A549 (cell line): ENCODE results near the gene DNHD1.

Experiments used
- CEBPB ChIP-seq, 2 experiments: fragments of >200 bp in 1 of 2; sonication (Bioruptor Twin) in 1 of 2; formaldehyde crosslinking in 1 of 2; IDR thresholded peaks; 2 replicates each; pipeline ENCODE4 v1.6.1; 2012 to 2016
- HDAC2 ChIP-seq: fragments of 200-600 bp; sonication (generic); IDR thresholded peaks from 2 replicates; pipeline ENCODE4 v1.6.1; 2016
- KDM1A ChIP-seq: fragments of 200-600 bp; sonication (generic); IDR thresholded peaks from 2 replicates; pipeline ENCODE4 v1.6.1; 2016; ENCODE audit warnings: low read depth, mild to moderate bottlenecking
- MAZ ChIP-seq: fragments of 150-350 bp; IDR thresholded peaks from 2 replicates; pipeline ENCODE4 v1.6.1; 2014; ENCODE audit warnings: antibody characterized with exemption, low read depth, low read length, borderline replicate concordance
- RARB ChIP-seq: fragments of 250-450 bp; sonication (Bioruptor Pico); IDR thresholded peaks from 2 replicates; pipeline ENCODE4 v1.8.0; 2021; ENCODE audit warnings: mild to moderate bottlenecking, moderate library complexity
- RNF2 ChIP-seq: fragments of 200-600 bp; sonication (generic); IDR thresholded peaks from 2 replicates; pipeline ENCODE4 v1.6.1; 2016; ENCODE audit warnings: low read depth, mild to moderate bottlenecking, antibody characterized with exemption, moderate library complexity, borderline replicate concordance
- TF ChIP-seq, protein P1 (sequence below): fragments of >200 bp; sonication (Bioruptor Twin); formaldehyde crosslinking; IDR thresholded peaks from 3 replicates; pipeline ENCODE4 v1.5.1; 2016
- TF ChIP-seq, protein P2 (sequence below): IDR thresholded peaks from 2 replicates; pipeline ENCODE4 v1.6.1; 2012
- TF ChIP-seq, protein P3 (sequence below): fragments of 250-450 bp; sonication (Bioruptor Pico); IDR thresholded peaks from 2 replicates; pipeline ENCODE4 v1.5.0; 2021; ENCODE audit warnings: mild to moderate bottlenecking, moderate library complexity, borderline replicate concordance

DNA sequence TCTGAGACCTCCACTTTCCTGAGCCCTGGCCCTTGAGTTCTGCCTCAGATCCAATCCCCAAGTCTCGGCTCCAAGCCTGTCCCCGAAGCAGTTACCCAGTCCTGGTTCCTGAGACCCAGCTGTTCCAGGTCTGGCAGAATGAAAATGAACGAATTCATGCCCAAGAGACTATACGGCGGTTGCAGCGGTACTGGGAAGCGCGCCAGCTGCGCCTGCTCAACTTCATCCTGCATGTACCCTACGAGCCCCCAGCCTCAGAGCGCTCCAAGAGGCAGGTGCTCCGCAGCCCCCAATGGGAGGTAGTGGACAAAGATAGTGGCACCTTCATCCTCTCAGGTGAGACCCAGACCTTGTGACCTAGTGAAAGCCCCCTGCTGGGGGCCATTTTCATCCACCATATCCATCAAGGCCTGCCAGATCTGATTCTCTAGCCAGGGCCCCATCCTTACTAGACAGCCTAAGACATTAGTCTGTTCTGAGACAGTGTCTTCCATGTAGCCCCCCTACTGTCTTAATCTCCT, 42.7 kb downstream of the DNHD1 start:
- TF ChIP-seq CEBPB (IDR thresholded peaks at IDR 0.05) (no peak), RARB (CRISPR knock-in tag) (no peak), MAZ (no peak), RNF2 (no peak), KDM1A (no peak), HDAC2 (no peak)
- TF ChIP-seq, protein P1, sequence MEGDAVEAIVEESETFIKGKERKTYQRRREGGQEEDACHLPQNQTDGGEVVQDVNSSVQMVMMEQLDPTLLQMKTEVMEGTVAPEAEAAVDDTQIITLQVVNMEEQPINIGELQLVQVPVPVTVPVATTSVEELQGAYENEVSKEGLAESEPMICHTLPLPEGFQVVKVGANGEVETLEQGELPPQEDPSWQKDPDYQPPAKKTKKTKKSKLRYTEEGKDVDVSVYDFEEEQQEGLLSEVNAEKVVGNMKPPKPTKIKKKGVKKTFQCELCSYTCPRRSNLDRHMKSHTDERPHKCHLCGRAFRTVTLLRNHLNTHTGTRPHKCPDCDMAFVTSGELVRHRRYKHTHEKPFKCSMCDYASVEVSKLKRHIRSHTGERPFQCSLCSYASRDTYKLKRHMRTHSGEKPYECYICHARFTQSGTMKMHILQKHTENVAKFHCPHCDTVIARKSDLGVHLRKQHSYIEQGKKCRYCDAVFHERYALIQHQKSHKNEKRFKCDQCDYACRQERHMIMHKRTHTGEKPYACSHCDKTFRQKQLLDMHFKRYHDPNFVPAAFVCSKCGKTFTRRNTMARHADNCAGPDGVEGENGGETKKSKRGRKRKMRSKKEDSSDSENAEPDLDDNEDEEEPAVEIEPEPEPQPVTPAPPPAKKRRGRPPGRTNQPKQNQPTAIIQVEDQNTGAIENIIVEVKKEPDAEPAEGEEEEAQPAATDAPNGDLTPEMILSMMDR: no peak
- TF ChIP-seq, protein P2, sequence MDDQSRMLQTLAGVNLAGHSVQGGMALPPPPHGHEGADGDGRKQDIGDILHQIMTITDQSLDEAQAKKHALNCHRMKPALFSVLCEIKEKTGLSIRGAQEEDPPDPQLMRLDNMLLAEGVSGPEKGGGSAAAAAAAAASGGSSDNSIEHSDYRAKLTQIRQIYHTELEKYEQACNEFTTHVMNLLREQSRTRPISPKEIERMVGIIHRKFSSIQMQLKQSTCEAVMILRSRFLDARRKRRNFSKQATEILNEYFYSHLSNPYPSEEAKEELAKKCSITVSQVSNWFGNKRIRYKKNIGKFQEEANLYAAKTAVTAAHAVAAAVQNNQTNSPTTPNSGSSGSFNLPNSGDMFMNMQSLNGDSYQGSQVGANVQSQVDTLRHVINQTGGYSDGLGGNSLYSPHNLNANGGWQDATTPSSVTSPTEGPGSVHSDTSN: no peak
- TF ChIP-seq, protein P3, sequence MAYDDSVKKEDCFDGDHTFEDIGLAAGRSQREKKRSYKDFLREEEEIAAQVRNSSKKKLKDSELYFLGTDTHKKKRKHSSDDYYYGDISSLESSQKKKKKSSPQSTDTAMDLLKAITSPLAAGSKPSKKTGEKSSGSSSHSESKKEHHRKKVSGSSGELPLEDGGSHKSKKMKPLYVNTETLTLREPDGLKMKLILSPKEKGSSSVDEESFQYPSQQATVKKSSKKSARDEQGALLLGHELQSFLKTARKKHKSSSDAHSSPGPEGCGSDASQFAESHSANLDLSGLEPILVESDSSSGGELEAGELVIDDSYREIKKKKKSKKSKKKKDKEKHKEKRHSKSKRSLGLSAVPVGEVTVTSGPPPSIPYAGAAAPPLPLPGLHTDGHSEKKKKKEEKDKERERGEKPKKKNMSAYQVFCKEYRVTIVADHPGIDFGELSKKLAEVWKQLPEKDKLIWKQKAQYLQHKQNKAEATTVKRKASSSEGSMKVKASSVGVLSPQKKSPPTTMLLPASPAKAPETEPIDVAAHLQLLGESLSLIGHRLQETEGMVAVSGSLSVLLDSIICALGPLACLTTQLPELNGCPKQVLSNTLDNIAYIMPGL: no peak
